ENCODE measurements around the gene NR2C2AP.

The NR2C2AP gene

GRCh38 chr19:19160461-19161035, 42.7 kb downstream of the NR2C2AP start:
- POLR2A ChIA-PET, result no interaction called here
- H3K4me3 ChIP-seq (ENCODE audit: low read depth, low read length), result no peak overlapping the region
- CTCF ChIA-PET, result interaction anchor here (0.8 to 12.2 kb wide), 3 partner anchors 11 to 16 kb away, joined by 4 to 182 read pairs (median 105); no protein-coding TSS in a partner anchor

GRCh38 chr19:19159534-19159933, 43.7 kb downstream of the NR2C2AP start:
- DNase-seq (ENCODE audit: low read depth, low spot score), result no peak
- ChIA-PET POLR2A (no interaction called here), CTCF (interaction anchor here (11.5 to 12.2 kb wide), 2 partner anchors 15 to 16 kb away, joined by 105 to 182 read pairs; no protein-coding TSS in a partner anchor)
- no peak for TF ChIP-seq CTCF (IDR thresholded peaks at IDR 0.05; ENCODE audit: insufficient read depth, low read length, missing control alignments)
- H3K4me3 ChIP-seq (ENCODE audit: low read depth, low read length), result no peak overlapping the region

More at GRCh38 chr19:19160461-19161035, 42.7 kb downstream of the NR2C2AP start:
- DNase-seq (ENCODE audit: low read depth, low spot score), result no peak
- TF ChIP-seq CTCF (IDR thresholded peaks at IDR 0.05; ENCODE audit: insufficient read depth, low read length, missing control alignments), result no peak

- CTCF ChIA-PET, result interaction anchor here (1.8 to 12.2 kb wide), 3 partner anchors 11 to 18 kb away, joined by 4 to 182 read pairs (median 105); no protein-coding TSS in a partner anchor
- TF ChIP-seq CTCF (IDR thresholded peaks at IDR 0.05; ENCODE audit: insufficient read depth, low read length, missing control alignments), result no peak
- H3K4me3 ChIP-seq (ENCODE audit: low read depth, low read length), result no peak overlapping the region
- POLR2A ChIA-PET, result no interaction called here
- DNase-seq (ENCODE audit: low read depth, low spot score), result no peak
These were observed 45.4 kb downstream of the NR2C2AP start for GRCh38 chr19:19157808-19158207.

GRCh38 chr19:19155495-19156219, 47.6 kb downstream of the NR2C2AP start:
- H3K4me3 ChIP-seq (ENCODE audit: low read depth, low read length), result no peak overlapping the region
- TF ChIP-seq CTCF (IDR thresholded peaks at IDR 0.05; ENCODE audit: insufficient read depth, low read length, missing control alignments), result no peak
- DNase-seq (ENCODE audit: low read depth, low spot score), result no peak
- POLR2A ChIA-PET, result interaction anchor here (0.6 kb wide), 1 partner anchor 48 kb away, joined by 3 read pairs; the partner anchor contains the start of gene NR2C2AP
- CTCF ChIA-PET, result interaction anchor here (0.6 to 12.2 kb wide), 5 partner anchors 11 to 335 kb away, joined by 3 to 182 read pairs (median 3); partner anchors contain the start of gene MEF2B

- ChIA-PET CTCF (interaction anchor here (11.5 to 12.2 kb wide), 2 partner anchors 11 to 21 kb away, joined by 105 to 182 read pairs; no protein-coding TSS in a partner anchor), POLR2A (no interaction called here)
- no peak for DNase-seq (ENCODE audit: low read depth, low spot score)
- no peak for TF ChIP-seq CTCF (IDR thresholded peaks at IDR 0.05; ENCODE audit: insufficient read depth, low read length, missing control alignments)
- H3K4me3 ChIP-seq (ENCODE audit: low read depth, low read length), result no peak overlapping the region
These were observed 48.3 kb downstream of the NR2C2AP start for GRCh38 chr19:19154768-19155494.

Data from AG04449 (cell line).